NCI-H1436 (cell line): ENCODE measurements around the gene NID2.

ENCODE experiments used
- DNase-seq: peaks from one replicate; lab custom pipeline; 2025; lab: John Stamatoyannopoulos, UW

NID2 gene

DNA sequence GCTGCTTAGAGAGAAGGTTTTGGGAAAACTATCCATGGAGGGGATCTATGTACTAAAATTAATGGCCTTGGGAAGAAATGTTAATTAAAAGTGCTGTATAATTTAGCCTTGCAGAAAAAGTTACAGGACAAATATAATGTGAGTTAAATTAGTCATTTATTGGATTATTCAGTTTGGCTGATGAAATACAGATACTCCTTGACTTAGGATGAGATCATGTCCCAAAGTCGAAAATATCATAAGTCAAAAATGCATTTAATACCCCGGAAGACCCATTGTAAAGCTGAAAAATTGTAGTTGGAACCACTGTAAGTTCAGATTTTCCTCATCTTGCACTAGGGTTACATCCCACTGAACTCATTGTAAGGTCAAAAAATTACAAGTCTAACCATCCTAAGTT is 69.8 kb downstream of the NID2 start:
- DNase-seq = no peak

DNA sequence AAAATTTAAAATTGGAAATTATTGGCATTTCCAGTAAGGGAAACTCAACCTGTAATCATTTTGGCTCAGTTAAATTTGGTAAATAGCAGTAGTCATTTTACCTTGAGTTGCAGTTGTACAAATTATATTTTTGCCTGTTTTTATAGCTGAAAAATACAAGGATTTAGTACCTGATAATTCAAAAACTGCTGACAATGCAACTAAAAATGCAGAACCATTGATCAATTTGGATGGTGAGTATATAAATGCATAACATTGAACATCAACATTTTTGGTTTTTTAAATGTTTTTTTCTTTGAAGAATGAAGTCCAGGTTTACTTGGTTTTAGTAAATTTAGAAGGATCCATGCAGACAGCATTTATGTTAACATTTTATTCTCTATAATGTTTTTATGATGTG is 70.5 kb downstream of the NID2 start:
- DNase-seq = no peak

- DNase-seq = no peak
Observed at GRCh38 chr14:51996148-51996746, 72.6 kb downstream of the NID2 start.

- DNase-seq = no peak
Observed at GRCh38 chr14:51993285-51993920, 75.5 kb downstream of the NID2 start.

GRCh38 chr14:51990488-51990887 is 78.4 kb downstream of the NID2 start:
- DNase-seq = no peak

GRCh38 chr14:51989293-51990234 is 79.3 kb downstream of the NID2 start, which contains the start of gene RTRAF:
TSS of gene RTRAF (plus strand) at chr14:51989546. CDS start at chr14:51989640, 94 bp downstream.
- DNase-seq = peak; percentile 92

- no peak for DNase-seq
Observed at GRCh38 chr14:51988221-51988620, 80.6 kb downstream of the NID2 start.

DNA sequence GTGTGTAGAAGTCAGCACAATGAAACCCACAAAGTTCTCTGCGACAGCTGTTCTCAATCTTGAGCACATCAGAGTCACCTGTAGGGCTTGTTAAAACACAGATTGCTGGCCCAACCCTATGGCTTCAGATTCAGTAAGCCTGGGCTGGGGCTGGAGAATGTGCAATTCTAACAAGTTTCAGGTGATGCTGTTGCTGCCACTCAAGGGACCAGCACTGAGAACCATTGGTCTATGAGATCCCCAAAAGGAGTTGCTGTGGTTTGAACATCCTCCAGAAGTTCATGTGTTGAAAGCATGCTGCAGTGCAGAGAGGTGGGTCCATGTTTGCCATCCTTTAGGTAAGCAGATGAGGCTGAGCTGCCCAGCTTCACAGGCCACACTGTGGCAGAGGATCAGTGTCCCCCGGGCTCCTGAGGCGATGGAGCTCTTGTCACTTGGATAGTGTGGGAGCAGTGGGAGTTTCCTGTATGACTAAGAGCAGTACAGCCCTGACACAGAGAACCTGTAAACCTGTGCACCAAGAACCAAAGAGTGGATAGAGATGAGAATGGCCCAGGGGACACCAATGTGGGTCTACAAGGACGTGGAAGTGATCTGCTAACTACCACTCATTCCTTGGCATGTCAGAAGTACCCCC is 87.5 kb downstream of the NID2 start:
- no peak for DNase-seq

DNA sequence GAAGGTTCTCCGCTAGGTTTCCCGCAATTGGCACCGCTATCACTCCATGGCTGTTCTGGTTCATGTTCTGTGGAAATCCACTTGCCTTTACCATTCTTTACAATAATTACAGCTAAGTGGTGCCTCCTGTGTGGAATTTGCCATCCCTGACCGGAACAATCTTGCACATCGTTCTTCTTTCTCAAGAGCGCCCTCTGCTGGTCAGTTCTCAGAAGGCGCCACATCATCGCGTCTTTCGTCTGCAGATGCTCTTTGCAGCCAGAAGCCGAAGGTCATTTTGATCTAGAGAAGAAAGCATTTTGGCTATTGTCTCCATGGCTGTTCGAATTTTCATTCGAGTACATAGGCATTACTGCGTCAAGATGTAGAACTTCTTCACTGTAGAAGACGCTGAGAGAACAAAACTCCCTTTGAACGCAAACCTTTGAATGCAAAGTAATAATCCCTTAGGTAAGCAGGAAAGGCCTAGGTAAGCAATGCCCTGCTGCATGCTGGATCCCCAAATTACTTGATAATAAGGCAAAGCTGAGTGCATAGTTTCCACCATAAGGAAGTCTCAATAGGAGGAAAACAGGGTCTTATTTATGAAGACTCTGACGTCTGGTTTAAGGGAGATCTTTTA is 89.7 kb downstream of the NID2 start:
- DNase-seq = peak; percentile 76

GRCh38 chr14:51978681-51979085 is 90.2 kb downstream of the NID2 start:
- DNase-seq = no peak

DNA sequence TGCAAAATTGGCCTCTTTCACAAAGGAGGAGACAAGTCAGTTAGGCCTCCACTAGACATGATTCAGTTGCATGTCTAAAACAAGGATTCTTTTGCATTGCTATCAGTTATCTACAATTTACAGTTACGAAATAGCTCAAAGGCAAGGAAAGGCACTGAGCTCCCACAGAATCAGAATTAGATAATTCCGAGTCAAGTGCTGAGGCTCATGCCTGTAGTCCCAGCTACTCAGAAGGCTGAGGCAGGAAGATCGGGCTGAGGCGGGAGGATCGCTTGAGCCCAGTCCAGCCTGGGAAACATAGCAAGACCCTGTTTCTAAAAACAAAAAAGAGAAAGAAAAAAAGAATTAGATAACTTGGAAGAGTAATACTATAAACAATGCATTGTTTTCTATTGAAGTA is 91.8 kb downstream of the NID2 start:
- DNase-seq = no peak

DNA sequence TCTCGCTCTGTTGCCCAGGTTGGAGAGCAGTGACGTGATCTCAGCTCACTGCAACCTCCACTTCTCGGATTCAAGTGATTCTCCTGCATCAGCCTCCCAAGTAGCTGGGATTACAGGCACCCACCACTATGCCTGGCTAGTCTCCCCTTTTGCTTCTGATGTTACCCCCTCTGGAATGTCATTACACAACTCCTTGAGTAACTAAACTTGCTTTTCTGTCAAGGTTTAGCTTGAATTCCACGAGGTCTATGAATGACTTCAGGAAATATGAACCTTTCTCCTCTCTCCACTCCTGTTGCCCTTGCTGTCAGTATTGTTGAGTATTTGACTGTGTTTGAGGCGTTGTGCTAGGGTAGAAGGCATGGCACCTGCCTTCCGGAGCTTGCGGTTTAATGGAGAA is 96.3 kb downstream of the NID2 start:
- no peak for DNase-seq

DNA sequence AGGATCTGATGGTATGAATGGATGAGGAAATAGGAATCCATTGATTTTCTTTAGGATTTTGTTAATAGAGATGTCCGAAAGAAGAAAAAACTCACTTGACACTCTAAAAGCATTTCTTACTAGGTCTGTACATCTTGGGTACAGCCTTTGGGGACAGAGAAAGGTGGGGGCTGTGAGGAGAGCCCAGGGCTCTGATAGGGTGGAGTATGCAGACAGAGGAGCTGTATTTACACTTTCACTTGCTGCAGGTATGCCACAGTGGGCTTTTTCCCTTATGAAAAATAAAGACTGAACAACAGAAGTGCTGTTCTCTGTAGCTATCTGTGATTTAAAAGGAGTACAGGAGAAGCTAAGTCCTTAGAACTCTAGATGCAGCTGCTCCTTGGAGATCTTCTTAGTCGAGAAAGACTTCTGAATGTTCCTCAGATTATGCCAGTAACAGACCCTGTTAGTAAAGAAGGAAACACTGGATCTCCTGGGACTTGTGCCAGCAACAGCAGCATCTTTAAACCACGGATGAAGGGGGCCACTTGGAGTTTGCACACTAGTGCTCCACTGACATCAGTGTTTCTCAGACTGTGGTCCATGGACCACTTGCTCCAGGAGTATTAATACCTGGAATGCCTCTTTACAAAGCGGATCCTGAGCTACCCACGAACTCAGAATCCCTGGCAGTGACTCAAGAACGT is 98.9 kb downstream of the NID2 start:
- no peak for DNase-seq

DNA sequence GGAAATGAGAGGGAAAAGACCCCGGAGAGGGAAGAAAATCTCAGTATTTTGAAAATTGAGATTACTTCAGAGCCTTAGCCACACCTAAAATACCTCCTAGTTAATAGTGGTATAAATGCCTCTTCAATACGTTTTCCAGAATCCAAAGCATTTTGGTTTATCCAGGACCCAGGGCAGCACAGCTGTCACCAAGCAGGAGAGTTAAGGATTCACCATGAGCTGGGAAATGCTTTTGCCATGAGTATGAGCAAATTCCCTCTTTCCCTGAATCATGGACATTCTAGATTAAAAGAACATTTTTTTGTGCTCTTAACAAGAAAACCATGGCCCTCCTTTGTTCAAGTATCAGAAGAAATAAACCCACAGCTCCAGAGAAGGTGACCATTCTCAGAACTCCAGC is 101.3 kb downstream of the NID2 start:
- no peak for DNase-seq

DNA sequence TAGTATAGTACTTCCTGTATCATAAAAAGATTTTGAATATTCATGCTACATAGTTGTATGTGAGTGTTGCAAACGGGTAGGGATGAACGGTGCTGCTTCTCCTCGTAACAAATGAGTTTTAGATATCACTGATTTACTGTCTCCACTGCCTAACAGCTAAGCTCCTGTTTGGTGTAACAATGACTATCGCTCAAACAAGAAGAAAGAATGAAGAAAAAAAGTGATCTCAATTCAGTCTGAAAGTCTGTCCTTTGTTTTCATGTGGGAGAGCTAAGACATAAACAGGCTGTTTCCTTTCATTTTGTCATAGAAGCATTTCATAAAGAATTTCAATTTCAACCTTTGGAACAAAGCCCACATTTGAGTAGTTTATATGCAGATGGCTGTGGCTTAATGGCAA is 105.6 kb downstream of the NID2 start:
- DNase-seq = no peak

DNA sequence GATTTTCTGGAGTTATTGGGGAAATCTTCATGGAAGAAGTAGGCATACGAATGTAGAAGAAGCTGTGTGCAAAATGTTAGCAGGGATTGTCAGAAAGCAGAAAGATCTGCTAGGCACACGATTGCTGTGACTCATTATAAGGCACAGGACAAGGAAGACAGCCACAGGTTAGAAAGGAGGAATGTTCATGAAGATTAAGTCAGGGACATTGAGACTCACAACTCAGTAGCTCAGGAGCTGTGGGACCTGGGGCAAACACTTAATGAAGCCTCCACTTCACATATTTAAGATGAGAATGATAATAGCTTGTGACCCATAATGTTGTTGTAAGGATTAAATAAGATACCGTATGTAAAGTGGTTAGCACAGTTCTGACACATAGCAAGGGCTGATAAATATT is 106.1 kb downstream of the NID2 start:
- DNase-seq = no peak

DNA sequence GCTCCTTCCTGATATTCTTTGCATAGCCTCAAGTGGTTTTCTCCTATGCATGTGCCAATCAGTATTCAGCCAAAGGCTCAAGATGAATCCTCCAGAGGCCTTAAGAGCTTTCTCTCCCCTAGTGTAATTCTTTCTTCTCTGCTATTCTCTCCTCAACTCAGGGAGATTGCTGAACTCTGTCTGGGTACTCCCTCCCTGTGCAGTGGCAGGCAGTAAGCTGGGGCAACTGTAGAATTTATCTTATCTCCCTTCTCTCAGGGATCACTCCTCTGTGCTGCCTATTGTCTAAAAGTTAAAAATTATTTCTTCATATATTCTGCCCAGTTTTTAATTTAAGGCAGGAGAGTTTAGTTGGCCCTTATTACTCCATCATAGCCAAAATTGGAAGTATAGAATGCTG is 108.0 kb downstream of the NID2 start:
- no peak for DNase-seq

DNA sequence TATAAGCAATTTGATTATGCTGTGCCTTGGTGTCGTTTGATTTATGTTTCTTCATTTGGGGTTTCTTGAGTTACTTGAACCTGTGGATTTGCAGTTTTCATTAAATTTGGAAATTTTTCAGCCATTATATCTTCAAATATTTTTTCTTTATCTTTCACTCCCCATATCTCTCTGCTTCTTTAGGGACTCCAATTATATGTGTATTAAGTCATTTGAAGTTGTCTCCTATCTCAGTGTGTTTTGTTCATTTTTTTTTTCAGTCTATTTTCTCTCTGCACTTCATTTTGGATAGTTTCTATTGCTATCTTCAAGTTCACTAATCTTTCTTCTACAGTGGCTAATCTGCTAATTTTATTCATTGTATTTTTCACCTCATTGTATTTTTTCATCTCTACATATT is 108.9 kb downstream of the NID2 start:
- DNase-seq = no peak

- no peak for DNase-seq
Observed at GRCh38 chr14:51957950-51958349, 110.9 kb downstream of the NID2 start.
